ENCODE measurements around the gene RRM2. TPM values are rescaled to one million over a fixed set of nuclear protein-coding genes. Genes with fewer than 3 reads are reported as not detected.

RRM2 gene
- total RNA-seq, 1 donor from 2014 or later: 11.9 TPM

- no peak overlapping the region for H3K4me3 ChIP-seq (ENCODE audit: insufficient read depth, low read depth, low read length)
- H4K20me1 ChIP-seq (ENCODE audit: insufficient read depth, low read length): no peaks in the 10 kb centered on the region
- no peak for TF ChIP-seq EZH2 (IDR thresholded peaks at IDR 0.05; ENCODE audit: insufficient read depth, low read length)
- peaks cover 8% of the 10 kb centered on the region for H3K4me1 ChIP-seq (ENCODE audit: insufficient read depth, low read length)
- H3K4me2 ChIP-seq (ENCODE audit: low read length): no peak overlapping the region
- Mint-ChIP-seq H3K27ac (ENCODE audit: unreplicated experiment) (no peak overlapping the region), H3K4me3 (ENCODE audit: unreplicated experiment) (no peak overlapping the region), H3K27me3 (ENCODE audit: low read depth, unreplicated experiment) (peaks cover 23% of the 10 kb centered on the region), H3K4me1 (ENCODE audit: low read depth, unreplicated experiment) (peaks cover 3% of the 10 kb centered on the region), H3K9me3 (ENCODE audit: unreplicated experiment) (no peaks in the 10 kb centered on the region), H3K36me3 (ENCODE audit: low read depth, unreplicated experiment) (no peaks in the 10 kb centered on the region)
- DNase-seq (ENCODE audit: low read depth) (no peak), FAIRE-seq (no peak)
- H3K36me3 ChIP-seq (ENCODE audit: insufficient read depth, low read length): no peaks in the 10 kb centered on the region
- no peak overlapping the region for H2AFZ ChIP-seq (ENCODE audit: low read depth, low read length)
- H3K9ac ChIP-seq (ENCODE audit: low read length): no peak overlapping the region
- H3K9me3 ChIP-seq (ENCODE audit: insufficient read depth, low read depth, low read length): no peaks in the 10 kb centered on the region
- no peaks in the 10 kb centered on the region for H3K27me3 ChIP-seq (ENCODE audit: insufficient read depth, low read length)
- no peaks in the 10 kb centered on the region for H3K79me2 ChIP-seq (ENCODE audit: insufficient read depth, low read length)
- H3K27ac ChIP-seq (ENCODE audit: low read depth, low read length): no peak overlapping the region
Measured at GRCh38 chr2:10175441-10175840, 52.9 kb downstream of the RRM2 start.

GRCh38 chr2:10178751-10179150, 56.2 kb downstream of the RRM2 start:
- no peak overlapping the region for H3K9ac ChIP-seq (ENCODE audit: low read length)
- no peaks in the 10 kb centered on the region for H3K79me2 ChIP-seq (ENCODE audit: insufficient read depth, low read length)
- H3K36me3 ChIP-seq (ENCODE audit: insufficient read depth, low read length): no peaks in the 10 kb centered on the region
- no peak overlapping the region for H2AFZ ChIP-seq (ENCODE audit: low read depth, low read length)
- Mint-ChIP-seq H3K4me1 (ENCODE audit: low read depth, unreplicated experiment) (peaks cover 3% of the 10 kb centered on the region), H3K9me3 (ENCODE audit: unreplicated experiment) (no peaks in the 10 kb centered on the region), H3K4me3 (ENCODE audit: unreplicated experiment) (no peak overlapping the region), H3K27me3 (ENCODE audit: low read depth, unreplicated experiment) (peaks cover 4% of the 10 kb centered on the region), H3K27ac (ENCODE audit: unreplicated experiment) (no peak overlapping the region), H3K36me3 (ENCODE audit: low read depth, unreplicated experiment) (no peaks in the 10 kb centered on the region)
- H3K9me3 ChIP-seq (ENCODE audit: insufficient read depth, low read depth, low read length): no peaks in the 10 kb centered on the region
- no peak overlapping the region for H3K4me2 ChIP-seq (ENCODE audit: low read length)
- H3K4me1 ChIP-seq (ENCODE audit: insufficient read depth, low read length): no peaks in the 10 kb centered on the region
- H3K27me3 ChIP-seq (ENCODE audit: insufficient read depth, low read length): no peaks in the 10 kb centered on the region
- no peak for TF ChIP-seq CTCF (IDR thresholded peaks at IDR 0.05; ENCODE audit: insufficient read depth, low read depth, low read length)
- no peak for TF ChIP-seq EZH2 (IDR thresholded peaks at IDR 0.05; ENCODE audit: insufficient read depth, low read length)
- no peaks in the 10 kb centered on the region for H4K20me1 ChIP-seq (ENCODE audit: insufficient read depth, low read length)
- no peak overlapping the region for H3K4me3 ChIP-seq (ENCODE audit: insufficient read depth, low read depth, low read length)
- DNase-seq (ENCODE audit: low read depth): no peak
- no peak overlapping the region for H3K27ac ChIP-seq (ENCODE audit: low read depth, low read length)
- no peak for FAIRE-seq

GRCh38 chr2:10179422-10179821, 56.9 kb downstream of the RRM2 start:
- no peaks in the 10 kb centered on the region for H4K20me1 ChIP-seq (ENCODE audit: insufficient read depth, low read length)
- H3K4me2 ChIP-seq (ENCODE audit: low read length): no peak overlapping the region
- H3K36me3 ChIP-seq (ENCODE audit: insufficient read depth, low read length): no peaks in the 10 kb centered on the region
- no peaks in the 10 kb centered on the region for H3K79me2 ChIP-seq (ENCODE audit: insufficient read depth, low read length)
- H3K27ac ChIP-seq (ENCODE audit: low read depth, low read length): no peak overlapping the region
- Mint-ChIP-seq H3K27me3 (ENCODE audit: low read depth, unreplicated experiment) (peaks cover 3% of the 10 kb centered on the region), H3K36me3 (ENCODE audit: low read depth, unreplicated experiment) (no peaks in the 10 kb centered on the region), H3K4me3 (ENCODE audit: unreplicated experiment) (no peak overlapping the region), H3K4me1 (ENCODE audit: low read depth, unreplicated experiment) (peaks cover 3% of the 10 kb centered on the region), H3K27ac (ENCODE audit: unreplicated experiment) (no peak overlapping the region), H3K9me3 (ENCODE audit: unreplicated experiment) (no peaks in the 10 kb centered on the region)
- H2AFZ ChIP-seq (ENCODE audit: low read depth, low read length): no peak overlapping the region
- FAIRE-seq (no peak), DNase-seq (ENCODE audit: low read depth) (peak; percentile 66)
- no peak overlapping the region for H3K4me3 ChIP-seq (ENCODE audit: insufficient read depth, low read depth, low read length)
- H3K9ac ChIP-seq (ENCODE audit: low read length): no peak overlapping the region
- no peaks in the 10 kb centered on the region for H3K27me3 ChIP-seq (ENCODE audit: insufficient read depth, low read length)
- TF ChIP-seq CTCF (IDR thresholded peaks at IDR 0.05; ENCODE audit: insufficient read depth, low read depth, low read length): no peak
- no peak for TF ChIP-seq EZH2 (IDR thresholded peaks at IDR 0.05; ENCODE audit: insufficient read depth, low read length)
- no peaks in the 10 kb centered on the region for H3K9me3 ChIP-seq (ENCODE audit: insufficient read depth, low read depth, low read length)
- no peaks in the 10 kb centered on the region for H3K4me1 ChIP-seq (ENCODE audit: insufficient read depth, low read length)

Measured in astrocyte (in vitro differentiated cells and primary cell).